Measurements from ENCODE around the gene CHD2.

DNA sequence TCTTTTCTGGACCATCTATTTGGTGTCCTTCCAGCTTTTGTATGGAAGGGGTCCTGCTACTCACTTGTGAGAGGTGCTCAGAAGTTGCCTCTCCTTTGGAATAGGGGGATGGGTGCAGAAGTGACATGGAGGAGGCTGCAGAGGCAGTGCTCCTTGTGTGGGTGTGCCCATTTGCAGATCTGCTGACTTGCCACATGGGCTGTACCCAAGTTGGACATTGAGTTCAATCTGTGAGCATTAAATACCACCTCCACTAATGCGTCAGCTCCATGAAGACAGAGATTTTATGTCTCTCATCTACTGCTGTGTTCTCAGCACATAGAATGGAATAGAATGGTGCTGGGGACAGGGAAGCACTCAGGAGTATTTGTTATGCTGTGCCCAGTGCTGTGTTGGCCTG lies 112.7 kb downstream of the CHD2 start:
- TF ChIP-seq CTCF (conservative IDR thresholded peaks at IDR 0.05), result no peak
- no peak for TF ChIP-seq EZH2 (IDR thresholded peaks at IDR 0.05; ENCODE audit: low read depth)
